ENCODE measurements around the gene MORN5. TPM values are rescaled to one million over a fixed set of nuclear protein-coding genes. Genes with fewer than 3 reads are reported as not detected.
A peak's percentile ranks its signal among the peaks of the same experiment; 100 is the strongest.
"Not testable (repeated sequence)": the region's sequence is repeated elsewhere in the genome, so short reads cannot be mapped to it uniquely, and the experiment has no call there.

MORN5 gene
- total RNA-seq, 2 donors from 2014 or later, result 0.81 TPM; not detected in 1

GRCh38 chr9:122115176-122116035 lies 44.3 kb upstream of the MORN5 start:
- DNase-seq, result no peak
- no peaks in the 10 kb centered on the region for H3K9me3 ChIP-seq (ENCODE audit: control insufficient read depth, low read length)
- no peaks in the 10 kb centered on the region for H3K27me3 ChIP-seq (ENCODE audit: control insufficient read depth, insufficient read depth, low read length, poor library complexity, severe bottlenecking)
- WGBS, 2 experiments (ENCODE audit: insufficient coverage in 1 of 2, insufficient read length in 1 of 2), result 85 to 90% methylated on average over 8 to 12 of the region's 12 CpGs
- Mint-ChIP-seq H3K4me1 (peaks cover 16% of the 10 kb centered on the region), H3K27me3 (ENCODE audit: insufficient read depth) (peaks cover 10% of the 10 kb centered on the region), H3K9me3 (no peaks in the 10 kb centered on the region), H3K36me3 (ENCODE audit: low read depth) (no peaks in the 10 kb centered on the region), H3K4me3 (no peak overlapping the region), H3K27ac (peak overlapping the region; percentile 48)
- H3K36me3 ChIP-seq (ENCODE audit: control insufficient read depth, insufficient read depth, low read length), result no peaks in the 10 kb centered on the region
- no peak overlapping the region for H3K4me3 ChIP-seq (ENCODE audit: low read length)
- TF ChIP-seq CTCF (conservative IDR thresholded peaks at IDR 0.05), result no peak
- H3K4me1 ChIP-seq (ENCODE audit: control insufficient read depth, insufficient read depth, low read length), result peaks cover 6% of the 10 kb centered on the region
- H3K27ac ChIP-seq (ENCODE audit: low read depth, low read length), result no peak overlapping the region
- H3K9ac ChIP-seq (ENCODE audit: extremely low read depth, low read length, poor library complexity, severe bottlenecking), result no peak overlapping the region

GRCh38 chr9:122116040-122116439 lies 43.7 kb upstream of the MORN5 start:
- H3K27ac ChIP-seq (ENCODE audit: low read depth, low read length), result no peak overlapping the region
- DNase-seq, result peak; percentile 87
- peaks cover 10% of the 10 kb centered on the region for H3K27me3 Mint-ChIP-seq (ENCODE audit: insufficient read depth)
- no peak for TF ChIP-seq CTCF (conservative IDR thresholded peaks at IDR 0.05)
- peaks cover 16% of the 10 kb centered on the region for H3K4me1 Mint-ChIP-seq
- no peaks in the 10 kb centered on the region for H3K27me3 ChIP-seq (ENCODE audit: control insufficient read depth, insufficient read depth, low read length, poor library complexity, severe bottlenecking)
- H3K36me3 Mint-ChIP-seq (ENCODE audit: low read depth), result no peaks in the 10 kb centered on the region
- no peaks in the 10 kb centered on the region for H3K9me3 Mint-ChIP-seq
- H3K27ac Mint-ChIP-seq, result no peak overlapping the region
- H3K36me3 ChIP-seq (ENCODE audit: control insufficient read depth, insufficient read depth, low read length), result no peaks in the 10 kb centered on the region
- WGBS, 2 experiments (ENCODE audit: insufficient coverage in 1 of 2, insufficient read length in 1 of 2), result 50 to 63% methylated on average over 2 to 4 of the region's 4 CpGs
- no peak overlapping the region for H3K4me3 Mint-ChIP-seq
- peaks cover 6% of the 10 kb centered on the region for H3K4me1 ChIP-seq (ENCODE audit: control insufficient read depth, insufficient read depth, low read length)
- no peak overlapping the region for H3K9ac ChIP-seq (ENCODE audit: extremely low read depth, low read length, poor library complexity, severe bottlenecking)
- H3K4me3 ChIP-seq (ENCODE audit: low read length), result no peak overlapping the region
- no peaks in the 10 kb centered on the region for H3K9me3 ChIP-seq (ENCODE audit: control insufficient read depth, low read length)

- Mint-ChIP-seq H3K27ac (no peak overlapping the region), H3K4me3 (no peak overlapping the region), H3K4me1 (peaks cover 16% of the 10 kb centered on the region), H3K27me3 (ENCODE audit: insufficient read depth) (peaks cover 10% of the 10 kb centered on the region), H3K36me3 (ENCODE audit: low read depth) (no peaks in the 10 kb centered on the region), H3K9me3 (no peaks in the 10 kb centered on the region)
- Histone ChIP-seq H3K4me1 (ENCODE audit: control insufficient read depth, insufficient read depth, low read length) (peaks cover 6% of the 10 kb centered on the region), H3K27me3 (ENCODE audit: control insufficient read depth, insufficient read depth, low read length, poor library complexity, severe bottlenecking) (peaks cover 5% of the 10 kb centered on the region), H3K36me3 (ENCODE audit: control insufficient read depth, insufficient read depth, low read length) (no peaks in the 10 kb centered on the region), H3K9ac (ENCODE audit: extremely low read depth, low read length, poor library complexity, severe bottlenecking) (no peak overlapping the region), H3K4me3 (ENCODE audit: low read length) (no peak overlapping the region), H3K9me3 (ENCODE audit: control insufficient read depth, low read length) (no peaks in the 10 kb centered on the region), H3K27ac (ENCODE audit: low read depth, low read length) (no peak overlapping the region)
- whole genome bisulfite sequencing, 2 experiments (ENCODE audit: insufficient coverage in 1 of 2, insufficient read length in 1 of 2), result 86% methylated on average over 9 to 10 of the region's 10 CpGs
- TF ChIP-seq CTCF (conservative IDR thresholded peaks at IDR 0.05), result no peak
- no peak for DNase-seq
These were observed 43.1 kb upstream of the MORN5 start for GRCh38 chr9:122116448-122117173.

- H3K4me3 Mint-ChIP-seq; H3K27me3 Mint-ChIP-seq (ENCODE audit: insufficient read depth); H3K9me3 ChIP-seq (ENCODE audit: control insufficient read depth, low read length); DNase-seq; H3K36me3 ChIP-seq (ENCODE audit: control insufficient read depth, insufficient read depth, low read length); H3K27me3 ChIP-seq (ENCODE audit: control insufficient read depth, insufficient read depth, low read length, poor library complexity, severe bottlenecking); H3K4me1 ChIP-seq (ENCODE audit: control insufficient read depth, insufficient read depth, low read length); H3K36me3 Mint-ChIP-seq (ENCODE audit: low read depth); H3K27ac Mint-ChIP-seq; H3K27ac ChIP-seq (ENCODE audit: low read depth, low read length); H3K9ac ChIP-seq (ENCODE audit: extremely low read depth, low read length, poor library complexity, severe bottlenecking); H3K9me3 Mint-ChIP-seq; H3K4me3 ChIP-seq (ENCODE audit: low read length): not testable (repeated sequence)
- peaks cover 16% of the 10 kb centered on the region for H3K4me1 Mint-ChIP-seq
- WGBS, 2 experiments (ENCODE audit: insufficient coverage in 1 of 2, insufficient read length in 1 of 2), result 88 to 91% methylated on average over 8 to 9 of the region's 9 CpGs
These were observed 42.5 kb upstream of the MORN5 start for GRCh38 chr9:122117241-122117640.

Data from endodermal cell (in vitro differentiated cells).